Neural cell (in vitro differentiated cells): ENCODE data around the gene RLF. TPM values are rescaled to one million over a fixed set of nuclear protein-coding genes. Genes with fewer than 3 reads are reported as not detected.

ENCODE experiments used
- H2AFZ ChIP-seq: fragments of 200-600, 300-800 bp; sonication (generic), shearing (Covaris generic); 2 replicates; pipeline ENCODE4 v1.6.0; 2014; ENCODE audit warnings: low read depth, mild to moderate bottlenecking, antibody characterized with exemption, low read length, moderate library complexity
- H3F3A ChIP-seq: fragments of 200-600 bp; shearing (Covaris generic); 2 replicates; pipeline ENCODE4 v1.6.1; 2016; ENCODE audit warnings: mild to moderate bottlenecking, moderate library complexity, mixed read lengths, antibody characterized with exemption, low read length; ENCODE audit not compliant: insufficient read depth, poor library complexity, severe bottlenecking
- H3K27ac ChIP-seq: fragments of 200-600, 300-800 bp; sonication (generic), shearing (Covaris generic); 2 replicates; pipeline ENCODE4 v1.5.1; 2014; ENCODE audit warnings: mild to moderate bottlenecking, low read length, moderate library complexity
- H3K27me3 ChIP-seq: fragments of 300-800, 200-600 bp; sonication (generic), shearing (Covaris generic); 2 replicates; pipeline ENCODE4 v1.6.0; 2014; ENCODE audit warnings: mild to moderate bottlenecking, low read depth, low read length, moderate library complexity; ENCODE audit not compliant: insufficient read depth
- H3K36me3 ChIP-seq: fragments of 300-800, 200-600 bp; sonication (generic), shearing (Covaris generic); 2 replicates; pipeline ENCODE4 v1.5.1; 2014; ENCODE audit warnings: mild to moderate bottlenecking, antibody characterized with exemption, low read length, moderate library complexity; ENCODE audit not compliant: insufficient read depth
- H3K4me2 ChIP-seq: fragments of 300-800, 200-600 bp; sonication (generic), shearing (Covaris generic); 2 replicates; pipeline ENCODE4 v1.6.0; 2014; ENCODE audit warnings: mild to moderate bottlenecking, low read length
- H3K4me3 ChIP-seq: fragments of 300-800, 200-600 bp; sonication (generic), shearing (Covaris generic); 2 replicates; pipeline ENCODE4 v1.5.1; 2014; ENCODE audit warnings: mild to moderate bottlenecking, low read length, moderate library complexity
- H3K79me2 ChIP-seq: fragments of 200-600 bp; shearing (Covaris generic); replicated peaks from 2 replicates; pipeline ENCODE4 v1.6.0; 2014; ENCODE audit warnings: mild to moderate bottlenecking, low read length, moderate library complexity; ENCODE audit not compliant: insufficient read depth
- H3K9ac ChIP-seq: fragments of 300-800, 200-600 bp; sonication (generic), shearing (Covaris generic); 2 replicates; pipeline ENCODE4 v1.6.1; 2016; ENCODE audit warnings: mild to moderate bottlenecking, low read length, mixed read lengths
- H3K9me2 ChIP-seq: fragments of 200-600 bp; shearing (Covaris generic); 2 replicates; pipeline ENCODE4 v1.6.1; 2016; ENCODE audit warnings: mild to moderate bottlenecking, low read length, mixed read lengths; ENCODE audit not compliant: insufficient read depth
- H3K9me3 ChIP-seq: fragments of 200-600, 300-800 bp; sonication (generic), shearing (Covaris generic); 2 replicates; pipeline ENCODE4 v1.6.1; 2016; ENCODE audit warnings: mild to moderate bottlenecking, mixed run types, low read length, moderate library complexity, mixed read lengths
- H4K20me1 ChIP-seq: fragments of 200-600 bp; shearing (Covaris generic); 2 replicates; pipeline ENCODE4 v1.6.1; 2016; ENCODE audit warnings: mild to moderate bottlenecking, mixed run types; ENCODE audit not compliant: insufficient read depth
- EP300 ChIP-seq: fragments of 450-650 bp; conservative IDR thresholded peaks from 2 replicates; pipeline ENCODE4 v1.6.1; 2014; ENCODE audit warnings: antibody characterized with exemption, mild to moderate bottlenecking, moderate library complexity; ENCODE audit not compliant: poor library complexity, severe bottlenecking
- EZH2 ChIP-seq: fragments of 200-600, 300-800 bp; shearing (Covaris generic), sonication (generic); IDR thresholded peaks from 2 replicates; pipeline ENCODE4 v1.6.1; 2014; ENCODE audit warnings: antibody characterized with exemption, low read length, borderline replicate concordance, mild to moderate bottlenecking; ENCODE audit not compliant: insufficient read depth, poor library complexity, severe bottlenecking
- MXI1 ChIP-seq: fragments of 450-650 bp; conservative IDR thresholded peaks from 2 replicates; pipeline ENCODE4 v1.6.1; 2014; ENCODE audit warnings: antibody characterized with exemption, mild to moderate bottlenecking; ENCODE audit not compliant: poor library complexity, severe bottlenecking
- POLR2AphosphoS5 ChIP-seq: IDR thresholded peaks from 2 replicates; pipeline ENCODE4 v1.6.1; 2012
- RAD21 ChIP-seq: fragments of 450-650 bp; conservative IDR thresholded peaks from 2 replicates; pipeline ENCODE4 v1.6.1; 2014; ENCODE audit warnings: antibody characterized with exemption, mild to moderate bottlenecking, moderate library complexity
- SMC3 ChIP-seq: fragments of 450-650 bp; conservative IDR thresholded peaks from 2 replicates; pipeline ENCODE4 v1.6.1; 2014; ENCODE audit warnings: antibody characterized with exemption, mild to moderate bottlenecking, moderate library complexity; ENCODE audit not compliant: poor library complexity
- TAF1 ChIP-seq: IDR thresholded peaks from 2 replicates; pipeline ENCODE4 v1.6.1; 2012; ENCODE audit warnings: low read depth
- polyA plus RNA-seq: library from polyadenylated mRNA; depleted of rRNA; stranded (reverse); fragments of >200 nt; gene quantifications from 2 replicates; pipeline ENCODE4 v1.2.3, GENCODE V29; 2014
- TF ChIP-seq, protein P1 (sequence below): IDR thresholded peaks from 2 replicates; pipeline ENCODE4 v1.6.1; 2012; ENCODE audit warnings: borderline replicate concordance
- TF ChIP-seq, protein P2 (sequence below): fragments of 450-650 bp; IDR thresholded peaks from 2 replicates; pipeline ENCODE4 v1.5.1; 2014; ENCODE audit warnings: antibody characterized with exemption, mild to moderate bottlenecking, moderate library complexity; ENCODE audit not compliant: poor library complexity, severe bottlenecking

RLF gene
- polyA plus RNA-seq, 1 donor from 2014 or later = 23.4 TPM

DNA sequence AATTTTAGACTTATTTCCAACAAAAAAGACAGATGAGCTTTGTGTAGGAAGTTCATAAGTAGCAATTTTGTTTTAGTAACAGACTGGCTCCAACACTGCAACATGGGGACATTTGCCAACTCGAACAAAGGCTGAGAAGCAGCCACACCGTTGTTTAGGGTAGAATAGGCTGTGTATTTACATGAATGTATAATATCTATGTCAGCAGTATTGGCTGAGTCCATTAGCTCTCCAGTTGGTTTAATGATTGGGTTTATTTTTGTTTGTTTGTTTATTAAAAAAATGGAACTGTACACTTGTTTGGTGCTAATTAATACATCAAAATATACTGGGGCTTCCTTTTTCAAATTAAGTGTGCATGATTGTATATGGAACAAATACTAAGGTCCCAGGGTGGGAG, 79.2 kb downstream of the RLF start:
- Histone ChIP-seq H3K4me2 (no peak overlapping the region), H3K27ac (no peak overlapping the region), H3K79me2 (no peaks in the 10 kb centered on the region), H3K36me3 (peaks cover 21% of the 10 kb centered on the region), H3K9ac (no peak overlapping the region), H3F3A (no peaks in the 10 kb centered on the region), H4K20me1 (no peaks in the 10 kb centered on the region), H3K27me3 (no peaks in the 10 kb centered on the region), H3K9me2 (no peaks in the 10 kb centered on the region), H2AFZ (no peak overlapping the region), H3K4me3 (no peak overlapping the region), H3K9me3 (no peaks in the 10 kb centered on the region)
- TF ChIP-seq, protein P1, sequence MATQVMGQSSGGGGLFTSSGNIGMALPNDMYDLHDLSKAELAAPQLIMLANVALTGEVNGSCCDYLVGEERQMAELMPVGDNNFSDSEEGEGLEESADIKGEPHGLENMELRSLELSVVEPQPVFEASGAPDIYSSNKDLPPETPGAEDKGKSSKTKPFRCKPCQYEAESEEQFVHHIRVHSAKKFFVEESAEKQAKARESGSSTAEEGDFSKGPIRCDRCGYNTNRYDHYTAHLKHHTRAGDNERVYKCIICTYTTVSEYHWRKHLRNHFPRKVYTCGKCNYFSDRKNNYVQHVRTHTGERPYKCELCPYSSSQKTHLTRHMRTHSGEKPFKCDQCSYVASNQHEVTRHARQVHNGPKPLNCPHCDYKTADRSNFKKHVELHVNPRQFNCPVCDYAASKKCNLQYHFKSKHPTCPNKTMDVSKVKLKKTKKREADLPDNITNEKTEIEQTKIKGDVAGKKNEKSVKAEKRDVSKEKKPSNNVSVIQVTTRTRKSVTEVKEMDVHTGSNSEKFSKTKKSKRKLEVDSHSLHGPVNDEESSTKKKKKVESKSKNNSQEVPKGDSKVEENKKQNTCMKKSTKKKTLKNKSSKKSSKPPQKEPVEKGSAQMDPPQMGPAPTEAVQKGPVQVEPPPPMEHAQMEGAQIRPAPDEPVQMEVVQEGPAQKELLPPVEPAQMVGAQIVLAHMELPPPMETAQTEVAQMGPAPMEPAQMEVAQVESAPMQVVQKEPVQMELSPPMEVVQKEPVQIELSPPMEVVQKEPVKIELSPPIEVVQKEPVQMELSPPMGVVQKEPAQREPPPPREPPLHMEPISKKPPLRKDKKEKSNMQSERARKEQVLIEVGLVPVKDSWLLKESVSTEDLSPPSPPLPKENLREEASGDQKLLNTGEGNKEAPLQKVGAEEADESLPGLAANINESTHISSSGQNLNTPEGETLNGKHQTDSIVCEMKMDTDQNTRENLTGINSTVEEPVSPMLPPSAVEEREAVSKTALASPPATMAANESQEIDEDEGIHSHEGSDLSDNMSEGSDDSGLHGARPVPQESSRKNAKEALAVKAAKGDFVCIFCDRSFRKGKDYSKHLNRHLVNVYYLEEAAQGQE = no peak
- TF ChIP-seq RAD21 (no peak), MXI1 (no peak), TAF1 (no peak), SMC3 (no peak), EP300 (no peak), POLR2AphosphoS5 (no peak), EZH2 (no peak)
- TF ChIP-seq, protein P2, sequence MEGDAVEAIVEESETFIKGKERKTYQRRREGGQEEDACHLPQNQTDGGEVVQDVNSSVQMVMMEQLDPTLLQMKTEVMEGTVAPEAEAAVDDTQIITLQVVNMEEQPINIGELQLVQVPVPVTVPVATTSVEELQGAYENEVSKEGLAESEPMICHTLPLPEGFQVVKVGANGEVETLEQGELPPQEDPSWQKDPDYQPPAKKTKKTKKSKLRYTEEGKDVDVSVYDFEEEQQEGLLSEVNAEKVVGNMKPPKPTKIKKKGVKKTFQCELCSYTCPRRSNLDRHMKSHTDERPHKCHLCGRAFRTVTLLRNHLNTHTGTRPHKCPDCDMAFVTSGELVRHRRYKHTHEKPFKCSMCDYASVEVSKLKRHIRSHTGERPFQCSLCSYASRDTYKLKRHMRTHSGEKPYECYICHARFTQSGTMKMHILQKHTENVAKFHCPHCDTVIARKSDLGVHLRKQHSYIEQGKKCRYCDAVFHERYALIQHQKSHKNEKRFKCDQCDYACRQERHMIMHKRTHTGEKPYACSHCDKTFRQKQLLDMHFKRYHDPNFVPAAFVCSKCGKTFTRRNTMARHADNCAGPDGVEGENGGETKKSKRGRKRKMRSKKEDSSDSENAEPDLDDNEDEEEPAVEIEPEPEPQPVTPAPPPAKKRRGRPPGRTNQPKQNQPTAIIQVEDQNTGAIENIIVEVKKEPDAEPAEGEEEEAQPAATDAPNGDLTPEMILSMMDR = no peak

DNA sequence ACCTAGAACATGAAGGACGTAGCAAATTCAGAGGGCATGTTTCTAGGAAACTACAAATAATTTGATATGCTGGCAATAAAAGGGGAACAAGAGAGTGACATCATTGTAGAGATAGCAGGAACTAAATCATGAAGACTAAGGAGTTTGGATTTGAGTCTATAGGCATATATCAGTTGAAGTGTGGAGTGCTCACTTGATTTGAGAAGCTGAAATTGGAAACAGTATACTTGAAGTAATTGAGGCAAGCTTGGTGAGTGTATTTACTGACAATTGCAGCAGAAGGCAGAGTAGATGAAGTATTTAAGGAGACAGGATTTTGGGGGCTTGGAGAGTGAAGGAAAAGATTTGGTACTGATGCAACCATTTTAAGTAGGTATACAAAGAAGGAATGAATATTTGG, 80.2 kb downstream of the RLF start:
- Histone ChIP-seq H3F3A (no peaks in the 10 kb centered on the region), H4K20me1 (no peaks in the 10 kb centered on the region), H2AFZ (no peak overlapping the region), H3K27ac (no peak overlapping the region), H3K4me2 (no peak overlapping the region), H3K79me2 (no peaks in the 10 kb centered on the region), H3K4me3 (no peak overlapping the region), H3K9ac (no peak overlapping the region), H3K36me3 (peaks cover 21% of the 10 kb centered on the region), H3K9me2 (no peaks in the 10 kb centered on the region), H3K27me3 (no peaks in the 10 kb centered on the region), H3K9me3 (no peaks in the 10 kb centered on the region)
- TF ChIP-seq MXI1 = no peak
- TF ChIP-seq POLR2AphosphoS5 = no peak
- TF ChIP-seq, protein P2 = no peak
- TF ChIP-seq EZH2 = no peak
- TF ChIP-seq SMC3 = no peak
- TF ChIP-seq, protein P1 = no peak
- no peak for TF ChIP-seq RAD21
- TF ChIP-seq TAF1 = no peak
- TF ChIP-seq EP300 = no peak
